ENCODE data around the gene TNNC1.

DNA sequence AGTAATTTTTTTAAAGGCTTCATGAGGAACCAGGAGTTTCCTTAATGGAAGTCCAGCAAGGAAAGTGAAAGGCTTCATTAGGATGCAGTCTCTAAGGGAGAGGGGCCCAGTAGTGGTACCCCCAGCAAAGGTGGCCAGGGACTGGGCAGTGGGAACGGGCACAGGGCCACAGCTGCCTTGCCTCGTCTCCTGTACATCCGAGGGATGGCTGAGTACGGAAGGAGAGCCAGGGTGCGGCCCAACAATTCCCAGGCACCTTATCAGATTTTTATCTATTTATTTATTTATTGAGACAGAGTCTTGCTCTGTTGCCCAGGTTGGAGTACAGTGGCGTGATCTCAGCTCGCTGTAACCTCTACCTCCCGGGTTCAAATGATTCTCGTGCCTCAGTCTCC is 23.4 kb downstream of the TNNC1 start:
- TF ChIP-seq, protein P1, sequence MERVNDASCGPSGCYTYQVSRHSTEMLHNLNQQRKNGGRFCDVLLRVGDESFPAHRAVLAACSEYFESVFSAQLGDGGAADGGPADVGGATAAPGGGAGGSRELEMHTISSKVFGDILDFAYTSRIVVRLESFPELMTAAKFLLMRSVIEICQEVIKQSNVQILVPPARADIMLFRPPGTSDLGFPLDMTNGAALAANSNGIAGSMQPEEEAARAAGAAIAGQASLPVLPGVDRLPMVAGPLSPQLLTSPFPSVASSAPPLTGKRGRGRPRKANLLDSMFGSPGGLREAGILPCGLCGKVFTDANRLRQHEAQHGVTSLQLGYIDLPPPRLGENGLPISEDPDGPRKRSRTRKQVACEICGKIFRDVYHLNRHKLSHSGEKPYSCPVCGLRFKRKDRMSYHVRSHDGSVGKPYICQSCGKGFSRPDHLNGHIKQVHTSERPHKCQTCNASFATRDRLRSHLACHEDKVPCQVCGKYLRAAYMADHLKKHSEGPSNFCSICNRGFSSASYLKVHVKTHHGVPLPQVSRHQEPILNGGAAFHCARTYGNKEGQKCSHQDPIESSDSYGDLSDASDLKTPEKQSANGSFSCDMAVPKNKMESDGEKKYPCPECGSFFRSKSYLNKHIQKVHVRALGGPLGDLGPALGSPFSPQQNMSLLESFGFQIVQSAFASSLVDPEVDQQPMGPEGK (CRISPR knock-in tag; IDR thresholded peaks at IDR 0.05; ENCODE audit: borderline replicate concordance), result no peak
- no peak for TF ChIP-seq ZFP30 (CRISPR knock-in tag; IDR thresholded peaks at IDR 0.05)
- TF ChIP-seq ZC3H10 (CRISPR knock-in tag; IDR thresholded peaks at IDR 0.05), result no peak
- TF ChIP-seq ZNF565 (CRISPR knock-in tag; conservative IDR thresholded peaks at IDR 0.05; ENCODE audit: low read depth), result no peak
- TF ChIP-seq, protein P2, sequence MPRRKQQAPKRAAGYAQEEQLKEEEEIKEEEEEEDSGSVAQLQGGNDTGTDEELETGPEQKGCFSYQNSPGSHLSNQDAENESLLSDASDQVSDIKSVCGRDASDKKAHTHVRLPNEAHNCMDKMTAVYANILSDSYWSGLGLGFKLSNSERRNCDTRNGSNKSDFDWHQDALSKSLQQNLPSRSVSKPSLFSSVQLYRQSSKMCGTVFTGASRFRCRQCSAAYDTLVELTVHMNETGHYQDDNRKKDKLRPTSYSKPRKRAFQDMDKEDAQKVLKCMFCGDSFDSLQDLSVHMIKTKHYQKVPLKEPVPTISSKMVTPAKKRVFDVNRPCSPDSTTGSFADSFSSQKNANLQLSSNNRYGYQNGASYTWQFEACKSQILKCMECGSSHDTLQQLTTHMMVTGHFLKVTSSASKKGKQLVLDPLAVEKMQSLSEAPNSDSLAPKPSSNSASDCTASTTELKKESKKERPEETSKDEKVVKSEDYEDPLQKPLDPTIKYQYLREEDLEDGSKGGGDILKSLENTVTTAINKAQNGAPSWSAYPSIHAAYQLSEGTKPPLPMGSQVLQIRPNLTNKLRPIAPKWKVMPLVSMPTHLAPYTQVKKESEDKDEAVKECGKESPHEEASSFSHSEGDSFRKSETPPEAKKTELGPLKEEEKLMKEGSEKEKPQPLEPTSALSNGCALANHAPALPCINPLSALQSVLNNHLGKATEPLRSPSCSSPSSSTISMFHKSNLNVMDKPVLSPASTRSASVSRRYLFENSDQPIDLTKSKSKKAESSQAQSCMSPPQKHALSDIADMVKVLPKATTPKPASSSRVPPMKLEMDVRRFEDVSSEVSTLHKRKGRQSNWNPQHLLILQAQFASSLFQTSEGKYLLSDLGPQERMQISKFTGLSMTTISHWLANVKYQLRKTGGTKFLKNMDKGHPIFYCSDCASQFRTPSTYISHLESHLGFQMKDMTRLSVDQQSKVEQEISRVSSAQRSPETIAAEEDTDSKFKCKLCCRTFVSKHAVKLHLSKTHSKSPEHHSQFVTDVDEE (CRISPR knock-in tag; IDR thresholded peaks at IDR 0.05), result no peak
- no peak for TF ChIP-seq RARB (CRISPR knock-in tag; IDR thresholded peaks at IDR 0.05)
- TF ChIP-seq CSRNP3 (CRISPR knock-in tag; IDR thresholded peaks at IDR 0.05), result no peak
- no peak for TF ChIP-seq ARNTL (CRISPR knock-in tag; IDR thresholded peaks at IDR 0.05; ENCODE audit: borderline replicate concordance, low read depth)
- TF ChIP-seq ZFP3 (CRISPR knock-in tag; IDR thresholded peaks at IDR 0.05), result no peak
- TF ChIP-seq PPARA (CRISPR knock-in tag; IDR thresholded peaks at IDR 0.05; ENCODE audit: borderline replicate concordance), result no peak
- TF ChIP-seq BACH2 (CRISPR knock-in tag; IDR thresholded peaks at IDR 0.05; ENCODE audit: borderline replicate concordance), result no peak
